Activated CD8-positive, alpha-beta memory T cell treated with anti-CD3 and anti-CD28 coated beads for 4 hours (primary cell): Measurements from ENCODE around the gene WDFY4.

Experiments used
- DNase-seq, 2 donors: peaks; one replicate each; pipeline ENCODE4 v3.0.0-alpha.2; 2020; ENCODE audit warnings: low read depth in 2 of 2

The WDFY4 gene

GRCh38 chr10:48745662-48746245 is 61.1 kb downstream of the WDFY4 start:
- no peak for DNase-seq

- no peak for DNase-seq
Measured at GRCh38 chr10:48748573-48748972, 63.9 kb downstream of the WDFY4 start.

GRCh38 chr10:48749254-48749787 is 64.6 kb downstream of the WDFY4 start:
- DNase-seq = no peak

GRCh38 chr10:48750019-48750418 is 65.3 kb downstream of the WDFY4 start:
- no peak for DNase-seq

- no peak for DNase-seq
Measured at GRCh38 chr10:48750991-48751390, 66.3 kb downstream of the WDFY4 start.

GRCh38 chr10:48751730-48752129 is 67.1 kb downstream of the WDFY4 start:
- no peak for DNase-seq

- no peak for DNase-seq
Measured at GRCh38 chr10:48758411-48758810, 73.7 kb downstream of the WDFY4 start.

- no peak for DNase-seq
Measured at GRCh38 chr10:48759113-48759901, 74.6 kb downstream of the WDFY4 start.

DNA sequence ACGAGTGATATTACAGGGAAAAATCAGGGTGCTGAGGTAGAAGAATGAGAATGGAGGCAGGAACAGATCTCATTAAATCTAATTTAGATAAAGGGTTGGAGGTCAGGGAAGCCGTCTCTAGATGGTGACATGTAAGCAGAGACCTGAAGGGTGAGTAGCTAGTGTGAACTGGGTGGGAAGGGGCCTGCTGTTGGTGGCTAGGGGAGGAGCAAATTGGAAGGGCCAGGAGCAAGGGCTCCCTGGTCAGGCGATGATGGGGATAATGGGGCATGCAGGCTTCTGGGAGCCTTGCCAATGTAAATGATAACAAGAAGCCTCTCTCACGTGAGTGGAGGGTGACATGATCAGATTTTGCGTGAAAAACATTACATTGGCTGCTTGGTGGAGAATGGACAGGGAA is 76.3 kb downstream of the WDFY4 start:
- no peak for DNase-seq

DNA sequence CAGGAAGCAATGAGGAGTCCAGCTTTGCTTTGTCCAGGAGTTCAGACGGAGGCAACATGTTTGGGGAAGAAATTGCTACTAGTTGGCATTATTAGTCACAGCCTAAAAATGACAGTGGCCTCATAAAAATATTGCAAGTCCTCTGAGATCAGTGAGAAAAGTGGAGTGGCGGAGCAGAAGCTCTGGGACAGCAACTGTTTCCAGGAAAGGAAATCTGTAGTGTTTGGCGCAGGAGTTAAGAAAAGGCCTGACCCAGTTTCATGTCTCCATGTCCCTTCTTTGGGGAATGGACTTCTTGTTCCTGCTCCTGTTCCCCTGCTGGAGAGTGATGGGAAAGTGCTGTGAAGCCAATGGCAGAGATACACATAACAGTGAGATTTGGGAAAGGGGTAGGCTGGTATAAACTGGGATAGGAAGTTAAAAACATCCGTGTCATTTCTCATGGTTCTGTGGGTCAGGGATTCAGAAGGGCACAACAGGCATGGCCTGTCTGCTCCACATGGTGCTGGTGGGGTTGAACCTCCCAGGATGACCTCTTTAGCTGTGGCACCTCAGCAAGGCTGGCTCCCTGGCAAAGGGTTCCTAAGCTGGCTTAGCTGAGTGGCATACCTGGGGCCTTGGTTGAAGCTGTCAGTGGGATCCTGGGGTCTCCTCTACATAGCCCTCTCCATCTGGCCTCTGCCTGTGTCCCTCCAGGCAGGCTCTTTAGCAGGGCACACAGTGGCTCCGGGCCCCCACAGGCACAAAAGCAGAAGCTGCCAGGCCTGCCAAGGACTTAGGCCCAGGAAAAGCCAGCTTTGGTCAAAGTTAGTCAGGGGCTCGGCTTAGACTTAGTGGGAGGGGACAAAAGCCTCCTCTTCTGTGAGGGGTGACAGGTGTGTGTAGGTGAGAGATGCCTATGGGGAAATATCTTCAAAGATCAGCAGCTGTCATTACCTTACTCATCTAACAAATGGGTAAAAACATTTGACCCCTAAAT is 77.7 kb downstream of the WDFY4 start:
- DNase-seq = no peak

DNA sequence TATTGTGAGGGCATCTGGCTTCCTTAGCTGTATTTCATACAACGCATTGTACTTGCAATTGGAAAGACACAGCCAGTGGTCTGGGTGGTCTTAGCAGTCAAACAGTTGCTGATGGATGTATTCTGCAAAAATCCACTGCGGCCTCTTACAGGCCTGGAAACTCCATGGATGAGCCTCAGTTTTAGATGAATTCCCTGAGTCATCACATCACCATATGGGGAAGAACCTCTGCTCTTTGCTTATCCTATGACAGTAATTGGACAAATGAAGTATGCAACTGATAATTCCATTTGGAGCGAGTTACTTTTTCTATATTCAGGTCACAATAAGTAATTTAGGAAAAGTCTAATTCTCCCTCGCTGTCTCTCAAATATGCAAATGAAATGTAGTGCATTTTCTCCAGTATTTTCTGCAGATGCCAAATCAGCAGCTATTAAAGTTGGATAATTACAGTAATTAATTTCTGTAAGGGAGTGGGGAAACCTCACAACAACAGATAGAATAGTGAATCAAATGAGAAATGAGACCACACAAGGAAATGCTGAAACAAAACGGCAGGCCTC is 78.8 kb downstream of the WDFY4 start:
- DNase-seq = no peak

DNA sequence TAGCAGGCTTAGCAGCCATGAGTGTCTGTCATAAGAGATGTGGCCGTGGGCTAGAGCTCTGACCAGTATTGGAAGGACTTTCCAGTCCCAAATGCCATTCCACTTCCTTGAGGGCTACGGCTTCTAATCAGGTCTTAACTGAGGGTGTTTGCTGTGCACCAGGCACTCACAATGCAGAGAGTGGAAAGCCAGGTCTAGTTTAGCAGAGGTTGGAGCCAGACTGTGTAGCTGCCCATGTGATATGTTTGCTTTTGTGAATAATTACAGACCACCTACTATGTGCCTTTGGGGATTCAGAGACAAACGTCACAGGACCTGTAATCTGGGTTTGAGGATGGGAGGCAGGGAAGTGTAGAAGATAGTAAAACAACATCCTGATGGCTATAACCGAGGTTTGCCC is 79.8 kb downstream of the WDFY4 start:
- no peak for DNase-seq

DNA sequence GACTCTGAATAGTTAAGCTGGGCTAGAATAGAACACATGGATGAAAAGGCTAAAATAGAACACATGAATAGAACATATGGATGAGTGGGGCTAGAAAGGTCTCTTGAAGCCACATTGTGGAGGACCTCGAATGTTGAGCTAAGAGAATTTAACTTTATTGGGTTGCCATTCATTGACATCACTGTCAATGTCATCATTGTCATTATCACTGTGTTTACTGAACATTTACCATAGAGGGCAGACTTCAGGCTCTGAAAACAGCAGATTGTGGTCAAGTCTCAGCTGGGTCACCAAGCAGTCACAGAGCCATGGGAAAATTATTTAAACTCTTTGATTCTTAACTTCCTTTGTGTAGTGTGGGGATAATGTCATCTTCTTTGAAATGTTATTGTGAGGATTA is 80.4 kb downstream of the WDFY4 start:
- DNase-seq = no peak

DNA sequence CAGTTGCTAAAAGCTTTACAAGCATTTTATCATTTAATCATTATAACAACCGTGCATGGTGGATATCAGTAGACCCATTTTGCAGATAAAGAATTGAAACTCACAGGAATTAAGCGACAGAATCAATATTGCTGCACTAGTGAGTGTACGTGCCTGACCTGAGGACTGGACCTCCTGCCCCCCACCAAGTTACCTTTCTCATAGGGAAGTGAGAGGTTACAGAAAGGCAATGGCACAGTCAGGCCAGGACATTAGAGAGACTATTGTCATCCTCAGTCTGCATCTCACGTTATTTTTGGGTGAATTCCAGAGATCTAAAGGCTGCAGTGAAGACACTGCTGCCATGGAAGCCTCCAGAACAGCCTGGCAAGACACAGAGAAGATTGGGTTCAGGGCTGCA is 80.9 kb downstream of the WDFY4 start:
- no peak for DNase-seq

- no peak for DNase-seq
Measured at GRCh38 chr10:48767373-48768143, 82.9 kb downstream of the WDFY4 start.

DNA sequence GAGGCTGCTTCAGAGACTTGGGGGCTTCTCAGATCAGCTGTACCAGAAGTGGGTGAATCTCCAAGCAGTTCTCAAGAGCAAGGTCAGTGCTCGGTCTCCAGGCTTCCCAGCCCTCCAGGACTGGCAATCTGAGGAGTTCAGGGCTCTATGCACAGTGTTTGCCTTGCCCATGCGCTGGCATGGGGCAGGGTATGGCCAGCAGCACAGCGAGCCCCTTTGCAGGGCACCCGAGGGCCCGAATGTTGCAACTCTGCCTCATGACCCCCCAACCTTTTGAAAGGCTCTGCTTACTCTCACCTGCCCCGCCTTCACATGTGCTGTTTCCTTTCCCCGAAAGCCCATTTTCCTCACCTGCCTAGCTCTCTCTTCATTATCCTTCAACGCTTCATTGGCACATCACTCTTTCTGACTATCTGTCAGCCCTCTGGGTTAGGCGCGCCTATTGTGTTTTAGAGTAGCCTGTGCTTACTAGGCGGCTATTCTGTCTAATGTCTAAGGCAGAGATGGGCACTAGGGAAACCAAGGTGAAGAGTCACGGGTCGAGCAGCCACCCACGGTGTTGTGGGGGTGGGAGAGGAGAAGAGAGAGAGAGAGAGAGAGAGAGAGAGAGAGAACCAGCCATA is 83.6 kb downstream of the WDFY4 start:
- no peak for DNase-seq

GRCh38 chr10:48768926-48769325 is 84.3 kb downstream of the WDFY4 start:
- DNase-seq = no peak

DNA sequence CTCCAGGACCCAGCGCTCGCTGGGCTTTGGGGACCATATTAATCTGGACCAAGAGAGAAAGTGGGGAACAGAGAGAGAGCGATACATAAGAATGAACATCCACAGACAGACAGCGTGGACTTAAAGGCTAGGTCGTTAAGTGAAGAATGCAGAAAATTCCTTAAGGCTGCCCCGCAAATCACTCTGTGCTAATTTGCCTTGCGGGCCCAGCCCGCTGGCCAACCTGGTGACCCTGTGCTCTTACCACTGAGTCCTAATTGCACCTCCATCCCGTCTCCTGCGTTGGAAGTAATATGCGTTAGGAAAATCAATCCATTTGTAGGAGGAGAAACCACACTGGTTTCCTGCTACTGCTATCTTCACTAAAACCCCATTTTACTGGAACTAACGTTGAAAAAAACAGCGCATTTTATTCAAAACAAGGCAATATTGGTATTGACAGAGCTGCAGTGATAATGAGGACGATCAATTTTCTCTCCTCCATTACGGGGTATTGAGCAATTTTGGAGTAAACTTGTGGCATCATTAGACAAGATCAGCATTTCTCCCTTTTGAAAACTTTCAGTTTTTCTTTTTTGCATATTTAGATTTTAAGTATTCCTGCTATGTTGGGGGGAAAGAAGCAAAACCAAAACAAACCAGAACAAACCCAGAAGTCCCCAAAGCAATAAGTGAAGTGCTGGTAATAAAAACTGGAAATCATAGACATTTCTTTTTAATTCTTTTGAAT is 85.2 kb downstream of the WDFY4 start:
- DNase-seq = no peak

DNA sequence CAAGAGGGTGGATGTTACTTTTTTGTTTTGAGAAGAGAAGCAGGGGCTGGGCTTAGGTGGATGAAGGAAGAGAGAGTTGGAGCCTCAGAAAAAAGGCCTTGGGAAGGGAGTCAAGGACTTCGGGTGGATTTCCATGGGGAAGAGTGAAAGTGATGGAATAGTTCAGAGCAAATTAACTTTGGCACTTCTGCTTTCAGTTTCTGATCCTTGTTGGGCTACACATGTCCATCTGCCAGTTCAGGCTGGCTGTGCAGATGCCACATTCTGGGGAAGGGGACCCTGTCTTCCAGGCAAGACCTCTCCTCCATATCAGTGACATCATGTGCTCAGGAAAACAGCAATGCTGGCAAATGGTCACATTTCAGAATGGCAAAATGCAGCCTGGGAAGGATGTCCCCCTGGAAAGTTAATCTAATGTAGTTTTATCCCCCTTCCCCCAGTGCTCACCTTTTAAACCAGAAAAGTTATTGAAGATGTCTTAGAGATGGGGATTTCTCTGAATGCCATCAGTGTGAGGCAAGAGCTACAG is 86.0 kb downstream of the WDFY4 start:
- no peak for DNase-seq

DNA sequence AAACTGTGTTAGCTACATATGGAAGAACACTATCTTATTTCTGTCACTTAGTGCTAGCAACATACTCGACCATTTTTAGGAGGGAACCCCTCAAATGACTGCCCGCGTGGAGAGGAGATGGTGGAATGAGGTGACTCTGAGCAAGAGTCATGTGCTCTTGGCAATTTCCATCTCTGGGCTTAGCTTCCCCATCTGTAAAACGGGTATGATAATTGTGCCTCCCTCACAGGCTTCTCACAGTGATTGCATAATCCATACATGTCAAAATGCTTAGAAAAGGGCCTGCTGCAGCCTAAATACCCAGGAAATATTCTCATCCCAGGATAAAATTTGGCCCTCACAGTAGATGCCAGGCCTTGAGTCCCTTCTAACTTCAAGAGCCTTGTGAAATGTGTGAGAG is 86.6 kb downstream of the WDFY4 start:
- no peak for DNase-seq
